Neuron (in vitro differentiated cells): Measurements from ENCODE around the gene ACOD1.

Source experiments
- H2AFZ ChIP-seq: one replicate; pipeline ENCODE4 v1.6.1; 2013; ENCODE audit warnings: low read depth, mild to moderate bottlenecking, inconsistent platforms, low read length, moderate library complexity
- H3K27me3 ChIP-seq: one replicate; pipeline ENCODE4 v1.6.1; 2013; ENCODE audit warnings: low read length; ENCODE audit not compliant: insufficient read depth
- H3K36me3 ChIP-seq: one replicate; pipeline ENCODE4 v1.6.1; 2013; ENCODE audit warnings: low read length; ENCODE audit not compliant: insufficient read depth
- H3K4me1 ChIP-seq: one replicate; pipeline ENCODE4 v1.6.1; 2013; ENCODE audit warnings: low read length; ENCODE audit not compliant: insufficient read depth
- H3K4me3 ChIP-seq: 2 replicates; pipeline ENCODE4 v1.5.1; 2013; ENCODE audit warnings: mild to moderate bottlenecking, low read length, moderate library complexity
- H3K9me3 ChIP-seq: one replicate; pipeline ENCODE4 v1.6.1; 2013; ENCODE audit warnings: low read length

Gene ACOD1

GRCh38 chr13:76976929-76977328 lies 28.6 kb downstream of the ACOD1 start:
- no peak overlapping the region for H2AFZ ChIP-seq
- no peak overlapping the region for H3K4me3 ChIP-seq
- peaks cover 7% of the 10 kb centered on the region for H3K27me3 ChIP-seq
- no peaks in the 10 kb centered on the region for H3K4me1 ChIP-seq
- H3K36me3 ChIP-seq: no peaks in the 10 kb centered on the region
- H3K9me3 ChIP-seq: no peaks in the 10 kb centered on the region

DNA sequence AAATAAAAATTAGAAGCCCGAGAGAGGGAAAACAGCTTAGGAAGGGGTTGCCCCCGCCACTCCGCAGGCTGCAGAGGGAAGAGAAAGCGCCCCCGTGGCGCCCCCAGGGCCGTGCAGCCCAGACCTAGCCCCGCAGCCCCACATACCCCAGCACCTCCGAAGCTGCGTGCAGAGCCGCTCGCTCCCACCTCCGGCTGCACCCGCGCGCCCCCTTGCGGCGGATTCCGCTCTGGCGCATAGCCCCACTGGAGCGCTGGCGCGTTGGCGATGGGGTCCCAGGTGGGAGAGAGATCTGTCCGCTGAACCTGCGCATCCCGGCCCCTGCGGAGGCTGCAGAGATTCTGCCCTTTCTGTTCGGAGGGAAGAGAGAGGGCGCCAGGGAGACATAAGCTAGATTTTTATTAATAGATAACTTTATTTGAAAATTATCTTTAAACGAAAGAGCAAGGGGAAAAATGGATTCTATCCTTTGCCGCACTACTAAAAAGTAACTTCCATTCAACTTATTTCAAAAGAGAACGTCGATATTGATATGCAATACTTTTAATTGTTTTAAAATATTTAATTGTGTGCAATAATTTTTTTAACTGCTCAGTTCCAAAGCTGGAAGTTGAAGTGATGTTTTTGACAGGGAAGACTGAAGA lies 31.9 kb downstream of the ACOD1 start:
- Histone ChIP-seq H3K4me3 (no peak overlapping the region), H3K4me1 (no peaks in the 10 kb centered on the region), H3K36me3 (no peaks in the 10 kb centered on the region), H3K9me3 (no peaks in the 10 kb centered on the region), H2AFZ (no peak overlapping the region), H3K27me3 (peaks cover 11% of the 10 kb centered on the region)

GRCh38 chr13:76982061-76982460 lies 33.8 kb downstream of the ACOD1 start:
- no peak overlapping the region for H3K4me3 ChIP-seq
- H2AFZ ChIP-seq: no peak overlapping the region
- no peaks in the 10 kb centered on the region for H3K36me3 ChIP-seq
- no peaks in the 10 kb centered on the region for H3K9me3 ChIP-seq
- H3K27me3 ChIP-seq: peaks cover 12% of the 10 kb centered on the region
- H3K4me1 ChIP-seq: no peaks in the 10 kb centered on the region

DNA sequence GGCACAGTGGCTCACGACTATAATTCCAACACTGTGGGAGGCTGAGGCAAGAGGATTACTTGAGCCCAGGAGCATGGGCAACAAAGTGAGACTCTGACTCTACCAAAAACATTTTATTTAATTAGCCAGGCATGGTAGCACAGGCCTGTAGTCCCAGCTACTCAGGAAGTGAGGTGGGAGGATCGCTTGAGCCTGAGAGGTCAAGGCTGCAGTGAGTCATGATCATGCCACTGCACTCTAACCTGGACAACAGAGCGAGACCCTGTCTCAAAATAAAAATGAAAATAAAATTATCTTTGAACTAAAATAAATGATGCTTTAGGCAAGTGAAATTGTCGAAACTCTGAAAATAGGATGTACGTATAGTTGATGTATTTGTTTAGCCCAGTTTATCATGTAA lies 35.4 kb downstream of the ACOD1 start:
- Histone ChIP-seq H3K27me3 (peaks cover 15% of the 10 kb centered on the region), H3K4me3 (no peak overlapping the region), H3K36me3 (no peaks in the 10 kb centered on the region), H2AFZ (no peak overlapping the region), H3K4me1 (no peaks in the 10 kb centered on the region), H3K9me3 (no peaks in the 10 kb centered on the region)

DNA sequence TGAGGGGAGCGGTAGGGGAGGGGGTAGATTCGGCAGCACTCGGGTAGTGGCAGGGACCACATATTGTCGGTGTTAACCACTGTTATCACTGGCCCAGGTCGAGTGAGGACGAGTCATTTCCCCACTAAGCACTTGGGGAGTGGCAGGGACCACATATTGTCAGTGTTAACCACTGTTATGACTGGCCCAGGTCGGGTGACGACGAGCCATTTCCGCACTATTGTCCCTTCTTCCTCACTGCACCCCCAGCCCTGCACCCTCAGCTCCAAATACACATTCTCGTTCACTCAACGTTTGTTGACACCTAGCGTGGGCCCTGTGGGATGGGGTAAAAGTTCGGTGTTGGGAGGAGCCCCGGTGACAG lies 43.1 kb downstream of the ACOD1 start:
- Histone ChIP-seq H3K9me3 (no peaks in the 10 kb centered on the region), H3K27me3 (peaks cover 3% of the 10 kb centered on the region), H3K36me3 (peaks cover 12% of the 10 kb centered on the region), H3K4me3 (peak overlapping the region; percentile 91), H2AFZ (peak overlapping the region; percentile 81), H3K4me1 (peaks cover 18% of the 10 kb centered on the region)

DNA sequence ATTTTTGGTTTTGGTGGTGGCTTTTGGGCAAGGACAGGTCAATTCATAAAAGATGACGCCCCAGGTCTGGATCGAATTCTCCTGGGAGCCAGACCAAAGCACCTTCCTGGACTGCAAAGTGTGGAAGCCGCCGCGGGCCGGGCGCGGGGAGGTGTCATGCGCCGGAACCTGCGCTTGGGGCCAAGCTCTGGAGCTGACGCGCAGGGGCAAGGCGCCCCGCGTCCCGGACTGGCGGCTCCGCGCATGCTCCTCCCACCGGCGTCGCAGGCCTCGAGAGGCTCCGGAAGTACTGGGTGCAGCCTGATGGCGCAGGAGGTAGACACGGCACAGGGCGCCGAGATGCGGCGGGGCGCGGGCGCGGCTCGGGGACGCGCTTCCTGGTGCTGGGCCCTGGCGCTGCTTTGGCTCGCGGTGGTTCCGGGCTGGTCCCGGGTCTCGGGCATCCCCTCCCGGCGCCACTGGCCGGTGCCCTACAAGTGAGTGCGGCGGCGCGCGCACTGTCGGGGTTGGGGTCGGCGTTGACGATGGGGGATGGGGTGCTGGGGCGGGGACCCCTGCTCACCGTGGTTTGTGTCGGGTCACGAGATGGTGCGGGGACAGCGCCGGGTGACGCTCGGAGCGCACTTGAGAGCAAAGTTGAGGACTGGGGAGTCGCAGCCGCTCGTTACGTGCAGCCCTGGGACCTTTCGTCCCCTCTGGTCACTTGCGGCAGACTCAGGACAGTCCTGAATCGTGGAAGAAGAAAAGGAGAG lies 43.7 kb downstream of the ACOD1 start, which contains the start of gene CLN5:
TSS of gene CLN5 (plus strand) at position 286 of the 752 bp plus-strand sequence. CDS start at position 304, 18 bp downstream.
- Histone ChIP-seq H3K4me3 (peak within 1 kb of the TSS; percentile 91), H3K4me1 (peaks cover 18% of the 10 kb centered on the region)

GRCh38 chr13:76992548-76993001 lies 44.3 kb downstream of the ACOD1 start:
- Histone ChIP-seq H3K4me3 (peak overlapping the region; percentile 91), H3K9me3 (no peaks in the 10 kb centered on the region)

More for the DNA sequence above, 43.7 kb downstream of the ACOD1 start, which contains the start of gene CLN5:
- Histone ChIP-seq H3K36me3 (peaks cover 16% of the 10 kb centered on the region), H3K27me3 (peaks cover 3% of the 10 kb centered on the region), H3K9me3 (no peaks in the 10 kb centered on the region), H2AFZ (peak within 1 kb of the TSS; percentile 81)

DNA sequence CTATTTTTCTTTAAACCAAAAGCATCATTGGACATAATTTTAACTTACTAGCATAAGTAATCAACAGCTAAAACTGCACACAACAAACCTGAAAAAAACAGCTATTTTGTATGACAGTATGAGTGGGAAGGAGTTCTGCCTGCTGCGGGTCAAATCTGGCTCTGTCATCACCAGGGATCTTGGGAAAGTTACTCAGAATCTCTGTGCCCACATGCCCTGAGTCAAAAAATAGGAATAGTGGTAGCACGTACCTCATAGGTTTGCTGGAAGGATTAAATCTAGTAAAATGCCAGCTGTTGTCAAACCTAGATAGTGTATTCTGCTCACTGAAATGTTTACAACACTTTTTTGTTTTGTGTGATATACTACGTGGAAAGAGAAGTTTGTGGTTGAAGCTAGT lies 44.7 kb downstream of the ACOD1 start:
- Histone ChIP-seq H3K4me1 (peaks cover 18% of the 10 kb centered on the region), H3K4me3 (peak overlapping the region; percentile 91), H2AFZ (peak overlapping the region; percentile 81), H3K36me3 (peaks cover 24% of the 10 kb centered on the region), H3K9me3 (no peaks in the 10 kb centered on the region), H3K27me3 (no peaks in the 10 kb centered on the region)

More at GRCh38 chr13:76992548-76993001, 44.3 kb downstream of the ACOD1 start:
- peaks cover 19% of the 10 kb centered on the region for H3K36me3 ChIP-seq
- peak overlapping the region; percentile 81 for H2AFZ ChIP-seq
- H3K4me1 ChIP-seq: peaks cover 18% of the 10 kb centered on the region
- H3K27me3 ChIP-seq: no peaks in the 10 kb centered on the region

GRCh38 chr13:76993473-76993872 lies 45.2 kb downstream of the ACOD1 start:
- no peaks in the 10 kb centered on the region for H3K27me3 ChIP-seq
- H3K36me3 ChIP-seq: peaks cover 28% of the 10 kb centered on the region
- peaks cover 18% of the 10 kb centered on the region for H3K4me1 ChIP-seq
- H3K9me3 ChIP-seq: no peaks in the 10 kb centered on the region
- peak overlapping the region; percentile 91 for H3K4me3 ChIP-seq
- no peak overlapping the region for H2AFZ ChIP-seq

GRCh38 chr13:76994281-76994680 lies 46.0 kb downstream of the ACOD1 start:
- H2AFZ ChIP-seq: no peak overlapping the region
- H3K27me3 ChIP-seq: no peaks in the 10 kb centered on the region
- no peaks in the 10 kb centered on the region for H3K9me3 ChIP-seq
- peaks cover 18% of the 10 kb centered on the region for H3K4me1 ChIP-seq
- H3K36me3 ChIP-seq: peaks cover 36% of the 10 kb centered on the region
- H3K4me3 ChIP-seq: no peak overlapping the region

DNA sequence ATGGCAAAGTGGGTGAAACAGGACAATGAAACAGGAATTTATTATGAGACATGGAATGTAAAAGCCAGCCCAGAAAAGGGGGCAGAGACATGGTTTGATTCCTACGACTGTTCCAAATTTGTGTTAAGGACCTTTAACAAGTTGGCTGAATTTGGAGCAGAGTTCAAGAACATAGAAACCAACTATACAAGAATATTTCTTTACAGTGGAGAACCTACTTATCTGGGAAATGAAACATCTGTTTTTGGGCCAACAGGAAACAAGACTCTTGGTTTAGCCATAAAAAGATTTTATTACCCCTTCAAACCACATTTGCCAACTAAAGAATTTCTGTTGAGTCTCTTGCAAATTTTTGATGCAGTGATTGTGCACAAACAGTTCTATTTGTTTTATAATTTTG lies 52.2 kb downstream of the ACOD1 start:
- H3K9me3 ChIP-seq: no peaks in the 10 kb centered on the region
- H3K27me3 ChIP-seq: no peaks in the 10 kb centered on the region
- no peaks in the 10 kb centered on the region for H3K4me1 ChIP-seq
- H2AFZ ChIP-seq: no peak overlapping the region
- H3K36me3 ChIP-seq: peaks cover 74% of the 10 kb centered on the region
- H3K4me3 ChIP-seq: no peak overlapping the region

GRCh38 chr13:77001540-77001939 lies 53.2 kb downstream of the ACOD1 start:
- Histone ChIP-seq H3K4me3 (no peak overlapping the region), H2AFZ (no peak overlapping the region), H3K4me1 (no peaks in the 10 kb centered on the region), H3K27me3 (no peaks in the 10 kb centered on the region), H3K36me3 (peaks cover 64% of the 10 kb centered on the region), H3K9me3 (no peaks in the 10 kb centered on the region)

DNA sequence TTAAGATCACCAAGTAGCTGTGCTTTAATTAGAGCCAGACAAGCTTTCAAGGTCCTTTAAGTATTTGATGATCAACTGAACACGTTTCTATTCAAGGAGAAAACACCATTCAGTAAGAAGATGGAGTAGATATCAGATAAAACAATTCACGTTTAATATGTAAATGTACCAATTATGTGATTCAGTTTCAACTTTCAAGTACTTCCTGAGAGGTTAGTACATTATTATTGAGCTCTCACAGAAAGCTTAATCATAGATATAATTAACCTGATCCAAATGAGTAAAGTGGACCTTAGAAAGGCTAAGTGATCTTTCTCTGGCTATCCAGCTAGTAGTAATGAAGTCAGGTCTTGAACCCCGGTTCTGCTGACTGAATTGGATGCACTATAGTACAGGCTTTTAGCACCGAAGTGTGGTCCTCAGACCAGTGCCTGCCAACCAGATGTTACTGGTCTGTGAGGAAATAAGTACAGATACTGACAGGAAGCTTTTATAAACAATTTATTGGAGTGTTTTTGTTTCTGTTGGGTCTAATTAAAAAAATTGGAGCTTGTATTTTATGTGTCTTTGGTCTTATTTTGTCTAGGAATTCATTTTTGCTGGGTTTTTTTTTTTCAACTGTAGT lies 53.8 kb downstream of the ACOD1 start:
- Histone ChIP-seq H3K36me3 (peaks cover 65% of the 10 kb centered on the region), H3K9me3 (no peaks in the 10 kb centered on the region), H3K4me3 (no peak overlapping the region), H2AFZ (no peak overlapping the region), H3K27me3 (no peaks in the 10 kb centered on the region), H3K4me1 (no peaks in the 10 kb centered on the region)
